Endothelial cell of umbilical vein (primary cell): ENCODE data around the gene TSPAN9. TPM values are rescaled to one million over a fixed set of nuclear protein-coding genes. Genes with fewer than 3 reads are reported as not detected.

Experiments
- polyA plus RNA-seq, 4 experiments: library from polyadenylated mRNA; depleted of rRNA in 3 of 4; stranded (reverse) in 3 of 4; unstranded in 1 of 4; fragments of >200 nt; gene quantifications; 2 replicates each; pipeline versions ENCODE4 v1.2.1 to v1.2.3, GENCODE V29; 2011 to 2012; ENCODE audit warnings: missing spikeins in 1 of 4
- small RNA-seq: library from RNA; depleted of rRNA; stranded (forward); fragments of <200 nt; gene quantifications from one replicate; pipeline ENCODE3, GENCODE V24; 2012; ENCODE audit warnings: low replicate concordance, low read depth; ENCODE audit not compliant: insufficient read depth, insufficient read length
- total RNA-seq: library from RNA; stranded (reverse); gene quantifications from 2 replicates; pipeline ENCODE4 v1.2.3, GENCODE V29; 2021

Gene TSPAN9
- total and polyA plus RNA-seq, 2 donors (not counting 3 experiments of a cell fraction or from before 2014, with no cell fraction given), result 43.3 to 66.8 TPM

Small RNA genes lying within 50 kb of the gene (small RNA-seq; reads per million reads assigned to genes)
- gene AC005912.1 (not detected), gene RF00017 (not detected)

Other genes starting within 250 kb of the TSPAN9 start
- gene NRIP2, start 242.3 kb upstream of the TSPAN9 start, total RNA-seq, result not detected in 2 replicates
- not detected in 2 replicates for gene NRIP2, start 242.3 kb upstream of the TSPAN9 start, polyA plus RNA-seq
- gene TEX52, start 220.3 kb upstream of the TSPAN9 start, total RNA-seq, result not detected in 2 replicates
- gene TEX52, start 220.3 kb upstream of the TSPAN9 start, polyA plus RNA-seq, result not detected in 2 replicates
- 110 and 136 TPM in 2 replicates for gene FOXM1, start 200.2 kb upstream of the TSPAN9 start, total RNA-seq
- gene FOXM1, start 200.2 kb upstream of the TSPAN9 start, polyA plus RNA-seq, result 34.0 and 43.5 TPM in 2 replicates
- gene RHNO1, start 200.2 kb upstream of the TSPAN9 start, total RNA-seq, result 33.8 and 39.9 TPM in 2 replicates
- gene RHNO1, start 200.2 kb upstream of the TSPAN9 start, polyA plus RNA-seq, result 35.2 and 37.9 TPM in 2 replicates
- gene TULP3, start 186.5 kb upstream of the TSPAN9 start, total RNA-seq, result 30.8 and 32.9 TPM in 2 replicates
- gene TULP3, start 186.5 kb upstream of the TSPAN9 start, polyA plus RNA-seq, result 31.0 and 31.3 TPM in 2 replicates
- gene TEAD4, start 118.0 kb upstream of the TSPAN9 start, total RNA-seq, result 39.4 and 46.0 TPM in 2 replicates
- 34.4 and 38.4 TPM in 2 replicates for gene TEAD4, start 118.0 kb upstream of the TSPAN9 start, polyA plus RNA-seq